GM12878 (cell line): ENCODE measurements around the gene TAX1BP3.

Experiments used
- ESRRA ChIP-seq: IDR thresholded peaks from 2 replicates; pipeline ENCODE4 v1.6.1; 2012; ENCODE audit warnings: mild to moderate bottlenecking, low read length, improper control_type of control experiment
- JUNB ChIP-seq: IDR thresholded peaks from 2 replicates; pipeline ENCODE4 v1.6.1; 2016; ENCODE audit warnings: antibody characterized with exemption, mild to moderate bottlenecking
- REST ChIP-seq: IDR thresholded peaks from 2 replicates; pipeline ENCODE4 v1.6.1; 2012; ENCODE audit warnings: mild to moderate bottlenecking, low read depth, low read length

- TF ChIP-seq ESRRA: no peak
- no peak for TF ChIP-seq JUNB
- TF ChIP-seq REST: no peak
Observed at GRCh38 chr17:3675886-3676285, 7.5 kb upstream of the TAX1BP3 start.
